ENCODE measurements around the gene SEPTIN5.
"Not testable (repeated sequence)": the region's sequence is repeated elsewhere in the genome, so short reads cannot be mapped to it uniquely, and the experiment has no call there.

Gene SEPTIN5

GRCh38 chr22:19680911-19681862, 33.1 kb upstream of the SEPTIN5 start:
- peak; percentile 27 for DNase-seq (ENCODE audit: low spot score)

- no peak for DNase-seq (ENCODE audit: low spot score)
Observed at GRCh38 chr22:19681863-19682245, 32.4 kb upstream of the SEPTIN5 start.

GRCh38 chr22:19686946-19687345, 27.4 kb upstream of the SEPTIN5 start:
- no peak for DNase-seq (ENCODE audit: low spot score)

- DNase-seq (ENCODE audit: low spot score) = no peak
Observed at GRCh38 chr22:19687561-19688300, 26.6 kb upstream of the SEPTIN5 start.

- no peak for DNase-seq (ENCODE audit: low spot score)
Observed at GRCh38 chr22:19688301-19689290, 25.7 kb upstream of the SEPTIN5 start.

- no peak for DNase-seq (ENCODE audit: low spot score)
Observed at GRCh38 chr22:19689408-19689807, 24.9 kb upstream of the SEPTIN5 start.

GRCh38 chr22:19691007-19691720, 23.1 kb upstream of the SEPTIN5 start:
- DNase-seq (ENCODE audit: low spot score) = no peak

GRCh38 chr22:19691721-19692341, 22.5 kb upstream of the SEPTIN5 start:
- DNase-seq (ENCODE audit: low spot score) = no peak

- no peak for DNase-seq (ENCODE audit: low spot score)
Observed at GRCh38 chr22:19693581-19693980, 20.7 kb upstream of the SEPTIN5 start.

GRCh38 chr22:19693981-19694670, 20.2 kb upstream of the SEPTIN5 start:
- DNase-seq (ENCODE audit: low spot score) = no peak

- DNase-seq (ENCODE audit: low spot score) = no peak
Observed at GRCh38 chr22:19694696-19695095, 19.6 kb upstream of the SEPTIN5 start.

GRCh38 chr22:19696504-19697276, 17.6 kb upstream of the SEPTIN5 start:
- no peak for DNase-seq (ENCODE audit: low spot score)

- DNase-seq (ENCODE audit: low spot score) = not testable (repeated sequence)
Observed at GRCh38 chr22:19697871-19698270, 16.4 kb upstream of the SEPTIN5 start.

GRCh38 chr22:19700790-19701419, 13.4 kb upstream of the SEPTIN5 start:
- DNase-seq (ENCODE audit: low spot score) = no peak

- DNase-seq (ENCODE audit: low spot score) = no peak
Observed at GRCh38 chr22:19701420-19702145, 12.7 kb upstream of the SEPTIN5 start.

- no peak for DNase-seq (ENCODE audit: low spot score)
Observed at GRCh38 chr22:19703869-19704268, 10.4 kb upstream of the SEPTIN5 start.

- no peak for DNase-seq (ENCODE audit: low spot score)
Observed at GRCh38 chr22:19704355-19705015, 9.8 kb upstream of the SEPTIN5 start.
